Stimulated activated CD4-positive, alpha-beta T cell treated with anti-CD3 and anti-CD28 coated beads, Interleukin-4, amount 100 ng/mL, for 4 hours (primary cell): ENCODE measurements around the gene NTN1.

Experiments
- DNase-seq, 2 experiments: peaks; one replicate each; pipeline ENCODE4 v3.0.0-alpha.2; 2020

NTN1 gene

DNA sequence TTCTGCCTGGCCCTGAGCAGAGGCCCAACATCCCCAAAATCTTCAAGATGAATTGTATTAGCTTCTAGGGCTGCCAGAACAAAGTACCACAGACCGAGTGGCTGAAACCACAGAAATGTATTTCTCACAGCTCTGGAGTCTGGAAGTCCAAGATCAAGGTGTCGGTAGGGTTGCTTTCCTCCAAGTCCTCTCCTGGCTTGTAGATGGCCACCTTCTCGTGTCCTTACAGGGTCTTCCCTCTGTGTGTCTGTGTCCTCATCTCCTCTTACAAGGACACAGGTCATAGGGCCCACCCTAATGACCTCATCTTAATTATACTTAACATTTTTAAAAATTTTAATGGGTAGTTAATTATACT, 215.7 kb downstream of the NTN1 start:
- no peak for DNase-seq

DNA sequence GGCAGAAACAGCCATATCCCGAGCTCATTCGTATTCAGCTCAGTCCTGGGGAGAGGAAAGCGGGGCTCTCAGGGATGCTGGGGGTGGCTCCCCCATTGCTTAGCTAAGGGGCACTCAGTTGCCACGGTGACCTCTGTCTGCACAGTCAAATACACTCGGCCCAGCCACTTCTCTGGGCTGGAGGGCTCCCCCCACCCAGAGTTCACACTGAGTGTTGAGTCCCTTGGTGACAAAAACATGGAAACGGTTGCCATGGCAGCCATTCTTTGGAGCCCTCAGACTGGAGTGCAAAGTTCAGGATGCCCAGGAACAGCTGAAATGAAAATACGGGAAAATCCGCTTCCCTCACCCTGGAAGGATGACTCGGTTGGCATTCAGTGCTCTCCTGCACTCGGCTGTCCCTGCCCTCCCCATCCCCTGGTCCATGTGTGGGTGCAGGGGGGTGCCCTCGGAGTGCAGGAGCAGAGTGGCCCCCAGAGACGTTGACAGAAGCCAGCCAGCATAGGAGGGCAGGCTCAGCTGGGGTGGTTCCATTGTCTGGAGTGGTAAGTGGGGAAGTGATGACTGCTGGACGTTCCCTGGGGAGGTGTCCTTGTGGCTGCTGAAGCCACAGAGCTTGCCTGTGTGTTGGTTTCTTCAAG, 216.5 kb downstream of the NTN1 start:
- DNase-seq: no peak

GRCh38 chr17:9238340-9239245, 217.3 kb downstream of the NTN1 start:
- no peak for DNase-seq

DNA sequence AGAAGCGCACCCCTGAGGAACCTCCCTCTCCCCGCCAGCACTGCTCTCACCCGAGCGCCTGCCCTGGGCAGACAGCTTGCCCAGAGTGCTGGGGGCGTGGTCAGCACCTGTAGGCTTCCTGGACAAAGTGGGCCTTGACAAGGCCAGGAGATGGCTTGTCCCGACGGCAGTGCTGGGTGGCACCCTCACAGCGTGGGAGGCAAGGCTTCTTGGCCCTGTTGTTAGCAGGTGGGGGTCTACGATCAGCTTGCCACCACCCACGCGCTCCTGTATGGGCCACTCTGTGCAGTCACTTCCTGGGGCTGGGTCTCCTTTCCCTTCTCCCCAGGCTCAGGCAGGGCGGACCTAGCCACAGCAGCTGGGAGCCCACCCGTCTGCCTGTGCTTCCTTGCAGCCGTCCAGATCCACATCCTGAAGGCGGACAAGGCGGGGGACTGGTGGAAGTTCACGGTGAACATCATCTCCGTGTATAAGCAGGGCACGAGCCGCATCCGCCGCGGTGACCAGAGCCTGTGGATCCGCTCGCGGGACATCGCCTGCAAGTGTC, 218.0 kb downstream of the NTN1 start:
- DNase-seq: peak in 1 of 2 experiments; percentile 21

- peak; percentile 62 to 69 for DNase-seq
Observed at GRCh38 chr17:9239793-9240658, 218.7 kb downstream of the NTN1 start.

DNA sequence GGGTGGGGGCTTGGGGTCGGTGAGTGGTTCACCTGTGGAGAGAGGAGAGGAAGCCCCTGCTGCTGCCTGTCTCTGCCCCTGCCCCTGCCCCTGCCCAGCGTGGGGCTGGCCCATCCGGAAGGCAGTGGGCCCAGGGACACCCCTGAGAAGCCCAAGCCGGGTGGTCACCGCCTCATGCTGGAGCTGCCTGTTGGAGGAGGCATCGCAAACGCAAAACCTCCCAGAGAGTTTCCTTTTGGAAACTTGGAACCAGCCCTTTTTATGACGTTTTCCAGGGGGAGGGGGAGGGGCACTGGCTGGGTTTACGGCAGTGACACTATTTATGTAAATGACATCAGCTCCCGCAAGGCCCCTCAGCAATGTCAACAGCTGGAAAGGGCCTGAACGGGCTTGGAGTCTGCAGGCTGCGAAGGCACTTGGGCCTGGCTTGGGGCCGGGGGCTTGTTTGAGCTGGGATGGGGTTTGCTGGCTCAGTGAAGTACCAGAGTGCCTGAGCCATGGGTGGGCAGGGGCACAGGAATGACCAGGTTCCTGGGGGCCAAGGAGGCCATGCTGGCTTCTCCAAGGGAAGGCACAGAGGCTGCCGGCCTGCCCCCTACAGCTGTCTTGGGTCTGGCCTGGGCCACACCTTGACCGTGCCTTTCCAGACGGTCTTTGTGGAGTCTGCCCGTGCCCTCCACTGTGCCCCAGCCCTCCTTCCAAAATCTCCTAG, 219.5 kb downstream of the NTN1 start:
- no peak for DNase-seq

- no peak for DNase-seq
Observed at GRCh38 chr17:9241371-9241712, 220.0 kb downstream of the NTN1 start.

GRCh38 chr17:9241774-9242496, 220.6 kb downstream of the NTN1 start:
- DNase-seq: no peak

DNA sequence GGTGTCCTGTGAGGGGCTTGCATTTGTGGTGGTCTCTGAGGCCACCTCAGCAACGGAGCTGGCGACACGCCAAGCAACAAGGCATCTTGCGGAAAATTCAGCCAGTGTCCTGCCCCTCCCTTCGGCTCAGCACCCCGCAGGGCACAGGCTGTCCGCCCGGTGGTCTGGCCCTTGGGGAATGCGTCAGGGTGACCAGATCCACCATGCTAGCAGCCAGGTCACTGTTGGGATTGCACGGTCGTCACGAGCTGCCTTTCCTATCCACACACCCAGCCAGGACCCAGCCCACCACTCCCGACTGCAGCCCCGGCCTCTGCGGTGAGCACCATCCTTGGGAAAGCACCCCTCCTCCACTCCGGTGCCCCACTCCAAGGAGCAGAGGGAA, 221.2 kb downstream of the NTN1 start:
- no peak for DNase-seq

DNA sequence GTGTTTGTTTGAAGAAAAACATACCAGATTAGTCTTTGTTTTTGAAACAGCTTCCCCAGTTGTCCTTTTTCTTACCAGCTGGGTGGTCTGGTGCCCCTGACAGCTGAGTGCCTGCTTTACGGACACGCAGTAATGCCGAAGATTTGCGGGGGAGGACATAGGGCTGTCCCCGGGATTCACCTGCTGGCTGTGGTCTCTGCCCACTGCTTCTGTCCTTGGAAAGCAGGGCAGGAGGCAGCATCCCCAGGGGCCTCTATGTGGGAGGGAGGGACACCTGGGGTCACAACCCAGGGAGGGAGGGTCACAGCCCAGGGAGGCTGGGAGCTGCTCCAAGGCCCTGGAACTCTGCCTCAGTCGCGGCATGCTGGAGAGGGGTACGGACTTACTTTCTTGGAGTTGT, 221.7 kb downstream of the NTN1 start:
- no peak for DNase-seq

GRCh38 chr17:9244066-9245052, 223.0 kb downstream of the NTN1 start:
- DNase-seq: no peak

GRCh38 chr17:9247401-9247938, 226.2 kb downstream of the NTN1 start:
- DNase-seq: no peak

DNA sequence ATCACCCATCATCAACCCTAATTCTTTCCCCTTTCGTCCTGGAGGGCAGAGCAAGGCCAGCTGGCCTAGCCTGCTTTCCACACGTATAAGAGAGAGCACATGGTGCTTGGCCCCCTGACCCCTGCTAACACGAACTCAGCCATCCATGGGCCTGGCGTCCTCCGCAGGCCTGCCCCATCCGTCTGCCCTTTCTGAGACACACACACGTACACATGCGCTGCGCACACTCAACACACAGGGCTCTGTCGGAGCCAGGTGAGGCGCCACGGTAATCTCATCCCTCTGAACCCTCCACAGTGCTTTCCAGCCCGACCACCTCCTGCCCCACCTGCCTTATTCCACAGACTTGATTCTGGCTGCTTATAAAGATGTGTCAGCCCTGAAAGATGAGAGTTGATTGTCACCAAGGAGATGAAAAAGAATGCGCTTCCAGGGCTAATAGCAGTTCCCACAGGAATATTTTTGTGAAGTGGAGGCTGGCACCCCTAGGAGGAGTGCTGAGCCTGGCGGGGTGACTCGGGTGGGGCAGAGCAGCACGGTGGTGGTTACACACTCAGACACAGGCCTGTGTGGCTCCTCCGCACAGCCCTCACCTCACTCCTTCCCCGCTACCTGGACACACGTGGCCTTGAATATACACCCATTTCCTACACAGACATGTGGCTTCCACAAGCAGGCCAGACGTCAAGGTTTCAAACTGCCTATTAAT, 228.1 kb downstream of the NTN1 start:
- DNase-seq: no peak

DNA sequence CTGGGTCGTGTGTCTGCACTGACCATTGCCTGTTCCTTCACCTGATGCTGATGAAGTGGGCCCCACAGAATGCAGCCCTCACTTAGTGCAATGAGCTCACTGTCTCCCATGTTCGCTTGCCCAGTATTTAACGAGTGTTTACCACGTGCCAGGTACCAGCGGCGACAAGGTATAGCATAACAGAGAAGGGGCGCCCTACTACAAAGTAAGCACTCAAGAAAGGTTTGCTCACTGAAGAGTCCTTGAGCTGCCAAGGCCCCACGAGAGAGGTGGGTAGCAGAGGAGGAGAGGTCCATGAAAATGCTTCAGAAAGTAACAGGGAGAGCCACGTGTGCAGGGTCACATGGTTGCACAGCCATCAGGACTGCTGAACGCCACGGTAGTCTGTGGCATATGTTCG, 230.0 kb downstream of the NTN1 start:
- DNase-seq: no peak

- no peak for DNase-seq
Observed at GRCh38 chr17:9253308-9253707, 232.0 kb downstream of the NTN1 start.

- DNase-seq: no peak
Observed at GRCh38 chr17:9254841-9255240, 233.5 kb downstream of the NTN1 start.

- no peak for DNase-seq
Observed at GRCh38 chr17:9255833-9256232, 234.5 kb downstream of the NTN1 start.

DNA sequence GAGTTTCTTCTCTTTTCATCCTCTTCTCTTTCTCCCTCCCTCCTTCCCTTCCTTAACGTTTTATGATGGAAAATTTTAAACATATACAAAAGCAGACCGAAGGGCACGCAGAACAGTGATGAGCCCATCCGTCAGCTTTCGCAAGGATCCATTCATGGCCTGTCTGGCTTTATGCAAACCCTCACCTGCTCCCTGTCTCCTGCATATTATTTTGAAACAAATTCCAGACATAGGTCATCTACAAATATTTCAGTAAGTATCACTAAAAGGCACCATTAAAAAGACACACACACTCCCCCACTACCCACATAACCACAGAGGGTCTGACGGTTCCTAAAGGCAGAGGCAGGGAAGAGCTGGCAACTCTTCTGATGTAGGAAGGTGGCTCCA, 235.0 kb downstream of the NTN1 start:
- no peak for DNase-seq

- DNase-seq: no peak
Observed at GRCh38 chr17:9256751-9257629, 235.7 kb downstream of the NTN1 start.
